ENCODE data around the gene ADGRV1.
"Not testable (repeated sequence)": the region's sequence is repeated elsewhere in the genome, so short reads cannot be mapped to it uniquely, and the experiment has no call there.

The ADGRV1 gene

GRCh38 chr5:90949469-90950358 lies 391.1 kb downstream of the ADGRV1 start:
- no peak for DNase-seq

GRCh38 chr5:90955001-90955635 lies 396.5 kb downstream of the ADGRV1 start:
- no peak for DNase-seq

DNA sequence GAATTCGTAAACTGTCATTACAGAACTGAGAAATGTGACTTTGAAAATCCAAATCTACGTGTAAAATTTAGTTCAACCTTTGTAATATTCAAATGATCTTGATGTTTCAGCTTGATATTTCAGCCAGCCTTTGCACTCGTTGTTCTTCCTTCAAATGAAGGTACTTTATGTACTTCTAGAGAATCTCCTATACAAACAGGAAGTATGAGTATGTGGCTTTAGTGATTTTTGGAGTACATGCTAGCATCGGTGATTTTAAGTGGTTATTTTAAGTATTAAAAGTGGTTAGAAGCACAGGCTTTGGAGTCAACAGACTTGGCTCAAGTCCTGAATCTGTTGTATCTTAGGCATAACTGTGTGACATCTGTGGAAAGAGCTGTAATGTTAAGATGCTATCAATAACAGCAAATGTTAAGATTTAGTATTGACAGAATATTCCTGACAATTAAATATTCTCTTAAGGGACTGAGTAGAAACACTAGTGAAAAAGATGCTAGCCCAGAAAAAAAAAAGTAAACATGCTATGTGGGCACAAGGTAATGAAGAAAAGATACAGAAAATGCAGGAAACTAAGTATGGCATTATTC lies 398.0 kb downstream of the ADGRV1 start:
- no peak for DNase-seq

DNA sequence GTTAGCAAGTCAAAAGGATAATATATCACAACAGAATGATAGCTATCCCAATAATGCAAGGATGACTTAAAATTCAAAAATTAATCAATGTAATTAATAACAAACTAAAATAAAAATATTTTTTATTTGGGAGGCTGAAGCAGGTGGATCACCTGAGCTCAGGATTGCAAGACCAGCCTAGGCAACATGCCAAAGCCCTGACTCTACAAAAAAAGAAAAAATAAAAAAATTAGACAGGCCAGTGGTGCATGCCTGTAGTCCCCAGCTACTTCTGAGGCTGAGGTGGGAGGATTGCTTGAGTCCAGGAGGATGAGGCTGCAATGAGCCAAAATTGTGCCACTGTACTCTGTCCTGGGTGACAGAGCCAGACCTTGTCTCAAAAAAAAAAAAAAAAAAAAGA lies 399.3 kb downstream of the ADGRV1 start:
- DNase-seq = no peak

DNA sequence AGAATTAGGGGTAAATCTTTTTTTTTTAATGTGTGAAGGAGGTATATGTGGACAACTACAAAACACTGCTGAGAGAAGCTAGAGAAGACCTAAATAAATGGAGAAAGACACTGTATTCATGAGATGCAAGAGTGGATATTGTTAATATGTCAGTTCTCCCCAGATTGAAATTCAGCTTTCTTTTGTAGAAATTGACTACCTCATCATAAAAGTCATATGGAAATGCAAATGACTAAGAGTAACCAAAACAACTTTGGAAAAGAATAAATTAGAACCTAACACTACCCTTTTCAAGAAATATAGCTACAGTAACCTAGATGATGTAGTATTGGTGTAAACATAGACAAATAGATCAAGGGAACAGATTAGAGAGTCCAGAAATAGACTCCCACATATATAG lies 400.7 kb downstream of the ADGRV1 start:
- DNase-seq = no peak

- no peak for DNase-seq
Measured at GRCh38 chr5:90962481-90962880, 403.9 kb downstream of the ADGRV1 start.

DNA sequence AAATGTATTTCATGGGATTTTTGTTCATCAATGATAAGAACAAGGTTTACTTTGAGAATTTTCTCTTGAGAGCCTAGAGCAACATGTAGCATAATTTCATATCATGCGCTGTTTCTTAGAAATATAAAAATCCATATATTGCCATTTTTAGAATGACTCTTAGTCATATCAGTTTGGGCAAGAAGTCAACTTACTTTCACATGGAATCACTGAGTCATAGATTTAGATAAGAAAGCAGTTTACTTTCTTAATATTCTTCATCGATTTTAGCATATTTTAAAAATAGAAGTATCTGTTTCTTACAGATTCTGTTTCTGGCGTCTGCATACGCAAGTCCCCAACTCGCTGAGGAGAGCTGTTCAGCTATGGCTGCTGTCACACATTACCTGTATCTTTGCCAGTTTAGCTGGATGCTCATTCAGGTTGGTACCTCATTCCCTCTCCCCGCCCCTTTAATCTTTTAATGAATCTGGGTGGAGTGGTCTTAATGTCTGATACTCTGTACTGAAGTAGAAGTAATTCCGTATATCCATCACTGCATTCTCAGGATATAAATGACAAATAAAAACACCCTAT lies 406.6 kb downstream of the ADGRV1 start:
- DNase-seq = no peak

DNA sequence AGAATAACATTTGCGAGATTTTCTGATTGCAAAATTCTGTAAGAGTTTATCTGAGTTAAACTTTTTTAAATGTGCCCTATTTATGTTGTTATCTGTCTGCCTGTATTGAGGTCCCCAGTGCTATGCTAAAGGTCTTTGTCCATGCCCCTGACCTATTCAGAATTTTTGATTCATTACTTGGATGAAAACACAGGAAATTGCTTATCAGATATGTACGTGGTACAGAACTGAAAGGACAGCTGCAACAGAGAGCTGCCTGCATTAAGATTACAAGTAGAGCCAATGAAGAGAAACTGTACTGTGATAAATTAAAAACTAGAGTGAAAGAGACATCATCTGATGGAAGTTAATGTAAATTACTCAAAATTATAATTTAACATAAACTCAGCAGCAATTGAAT lies 408.8 kb downstream of the ADGRV1 start:
- DNase-seq = no peak

GRCh38 chr5:90967851-90968250 lies 409.3 kb downstream of the ADGRV1 start:
- no peak for DNase-seq

GRCh38 chr5:90968319-90968718 lies 409.7 kb downstream of the ADGRV1 start:
- DNase-seq = no peak

DNA sequence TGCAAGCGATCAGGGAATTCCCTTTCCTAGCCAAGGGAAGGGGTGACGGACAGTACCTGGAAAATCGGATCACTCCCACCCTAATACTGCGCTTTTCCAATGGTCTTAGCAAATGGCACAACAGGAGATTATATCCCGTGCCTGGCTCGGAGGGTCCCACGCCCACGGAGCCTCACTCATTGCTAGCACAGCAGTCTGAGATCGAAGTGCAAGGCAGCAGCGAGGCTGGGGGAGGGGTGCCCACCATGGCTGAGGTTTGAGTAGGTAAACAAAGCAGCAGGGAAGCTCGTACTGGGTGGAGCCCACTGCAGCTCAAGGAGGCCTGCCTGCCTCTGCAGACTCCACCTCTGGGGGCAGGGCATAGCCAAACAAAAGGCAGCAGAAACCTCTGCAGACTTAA lies 411.3 kb downstream of the ADGRV1 start:
- not testable (repeated sequence) for DNase-seq

- DNase-seq = no peak
Measured at GRCh38 chr5:90981177-90981576, 422.6 kb downstream of the ADGRV1 start.

DNA sequence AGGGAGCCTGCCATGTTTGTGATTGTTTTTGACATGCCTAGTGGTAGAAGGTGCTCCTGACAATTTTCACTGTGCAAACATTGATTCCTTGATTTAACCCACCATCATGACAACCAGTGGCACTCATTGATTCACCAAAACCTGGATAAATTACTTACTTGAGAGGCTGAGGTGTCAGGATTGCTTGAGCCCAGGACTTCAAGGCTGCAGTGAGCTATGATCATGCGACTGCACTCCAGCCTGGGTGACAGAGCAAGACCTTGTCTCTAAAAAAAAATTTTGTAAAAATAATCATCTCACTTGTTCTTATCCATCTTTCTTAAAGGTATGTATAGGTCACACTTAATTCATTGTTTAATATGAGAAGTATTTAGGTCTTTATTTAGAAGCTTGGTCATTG lies 423.2 kb downstream of the ADGRV1 start:
- DNase-seq = no peak

- DNase-seq = no peak
Measured at GRCh38 chr5:90982576-90982975, 424.0 kb downstream of the ADGRV1 start.

GRCh38 chr5:90983148-90983547 lies 424.6 kb downstream of the ADGRV1 start:
- peak; percentile 79 for DNase-seq

DNA sequence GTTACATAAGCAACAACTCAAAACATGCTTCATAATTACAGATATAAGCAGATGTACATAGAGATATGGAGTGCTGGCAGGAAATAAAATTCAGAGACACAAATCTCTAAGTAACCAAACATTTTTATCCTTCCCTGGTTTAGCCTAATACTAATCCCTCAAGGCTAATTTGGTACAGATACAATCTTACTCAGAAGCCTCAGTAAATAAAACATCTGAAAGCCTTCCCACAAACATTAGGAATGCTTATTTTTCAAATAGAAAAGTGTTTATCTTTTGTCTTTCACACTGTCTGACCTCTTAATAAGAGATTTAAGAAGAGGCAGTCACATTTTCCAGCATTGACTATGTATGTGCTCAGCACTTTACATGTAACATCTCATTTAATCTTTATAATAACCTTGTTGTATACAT lies 425.1 kb downstream of the ADGRV1 start:
- no peak for DNase-seq

GRCh38 chr5:90985341-90985740 lies 426.7 kb downstream of the ADGRV1 start:
- DNase-seq = no peak

- no peak for DNase-seq
Measured at GRCh38 chr5:90987726-90988125, 429.1 kb downstream of the ADGRV1 start.

- no peak for DNase-seq
Measured at GRCh38 chr5:90991201-90991600, 432.6 kb downstream of the ADGRV1 start.

- DNase-seq = peak; percentile 9
Measured at GRCh38 chr5:90994796-90995195, 436.2 kb downstream of the ADGRV1 start.

DNA sequence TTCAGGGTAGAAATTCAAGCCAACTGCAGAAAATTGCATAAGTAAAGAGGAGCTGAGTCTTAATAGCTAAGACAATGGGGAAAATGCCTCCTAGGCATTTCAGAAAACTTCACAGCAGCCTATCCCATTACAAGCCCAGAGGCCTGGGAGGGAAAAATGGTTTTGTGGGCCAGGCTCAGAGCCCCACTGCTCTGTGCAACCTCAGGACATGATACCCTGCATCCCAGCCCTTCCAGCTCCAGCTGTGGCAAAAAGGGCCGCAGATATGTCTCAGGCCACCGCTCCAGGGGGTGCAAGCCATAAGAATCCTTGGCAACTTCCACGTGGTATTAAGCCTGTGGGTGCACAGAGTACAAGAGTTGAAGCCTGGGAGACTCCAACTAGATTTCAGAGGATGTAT lies 437.5 kb downstream of the ADGRV1 start:
- DNase-seq = no peak

DNA sequence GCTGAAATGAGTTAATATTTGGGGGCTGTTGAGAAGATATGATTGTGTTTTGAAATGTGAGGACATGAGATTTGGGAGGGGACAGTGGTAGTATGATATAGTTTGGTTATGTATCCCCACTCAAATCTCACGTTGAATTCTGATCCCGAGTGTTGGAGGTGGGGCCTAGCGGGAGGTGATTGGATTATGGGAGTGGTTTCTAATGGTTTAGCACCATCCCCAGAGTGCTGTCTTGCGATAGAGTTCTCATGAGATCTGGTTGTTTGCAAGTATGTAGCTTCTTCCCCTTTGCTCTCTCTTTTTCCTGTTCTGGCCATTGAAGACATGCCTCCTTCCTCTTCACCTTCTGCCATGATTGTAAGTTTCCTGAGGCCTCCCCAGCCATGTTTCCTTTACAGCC lies 438.5 kb downstream of the ADGRV1 start:
- DNase-seq = no peak

DNA sequence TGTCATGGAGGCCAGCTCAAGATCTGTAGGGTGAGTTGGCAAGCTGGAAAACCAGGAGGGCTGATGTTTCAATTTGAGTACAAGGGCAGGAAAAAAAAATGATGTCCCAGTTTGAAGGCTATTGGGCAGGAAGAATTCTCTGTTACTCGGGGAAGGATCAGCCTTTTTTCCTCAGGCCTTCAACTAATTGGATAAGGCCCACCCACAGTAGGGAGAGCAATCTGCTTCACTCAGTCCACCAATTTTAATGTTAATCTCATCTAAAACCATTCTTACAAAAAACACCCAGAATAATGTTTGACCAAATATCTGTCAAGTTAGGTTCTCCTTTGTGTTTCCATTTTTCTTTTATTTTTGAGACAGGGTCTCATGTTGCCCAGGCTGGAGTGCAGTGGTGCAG lies 442.1 kb downstream of the ADGRV1 start:
- no peak for DNase-seq
